DMS53 treated with DMSO at 0.1 percent for 48 hours (cell line): Measurements from ENCODE around the gene MPPED1.
A peak's percentile ranks its signal among the peaks of the same experiment; 100 is the strongest.

Experiments
- DNase-seq: peaks from one replicate; lab custom pipeline; 2025; ENCODE audit not compliant: unreplicated experiment; lab: John Stamatoyannopoulos, UW

The MPPED1 gene

DNA sequence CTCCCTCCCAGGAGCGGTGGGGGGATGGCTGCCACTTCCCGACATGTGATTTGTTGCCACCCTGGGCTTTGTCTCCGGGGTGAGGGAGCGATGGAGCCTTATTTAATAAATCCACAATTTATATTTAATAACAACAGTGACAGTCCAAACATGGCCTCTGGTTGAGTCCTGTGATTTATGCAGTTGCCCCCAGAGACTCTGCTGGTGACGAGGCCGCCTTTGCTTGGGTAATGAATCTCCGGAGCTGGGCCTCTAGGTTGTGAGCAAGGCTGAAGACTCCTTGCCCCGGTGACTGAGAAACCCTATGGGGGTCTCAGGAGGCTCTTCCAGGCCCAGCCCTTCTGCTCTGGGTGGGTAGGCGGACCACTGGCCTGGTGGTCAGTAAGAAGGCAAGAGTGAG is 16.7 kb downstream of the MPPED1 start:
- DNase-seq: no peak

DNA sequence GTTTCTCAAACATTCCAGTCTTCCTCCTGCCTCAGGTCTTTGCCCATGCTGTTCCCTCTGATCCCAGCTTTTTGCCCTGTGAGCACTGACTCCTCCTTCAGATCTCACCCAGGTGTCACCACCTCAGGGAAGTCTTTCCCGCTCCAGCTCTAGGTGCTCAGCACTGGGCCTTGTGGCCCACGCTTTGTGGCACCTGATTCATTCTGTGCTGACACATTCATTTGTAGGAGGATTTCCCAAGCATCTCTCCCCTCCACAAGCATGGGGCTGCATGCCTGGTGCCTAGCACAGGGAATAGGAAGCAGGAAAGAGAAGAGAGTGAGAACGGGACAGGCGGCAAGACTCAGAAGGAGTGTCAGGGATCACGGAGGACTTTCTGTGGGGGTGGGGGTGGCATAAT is 17.6 kb downstream of the MPPED1 start:
- no peak for DNase-seq

GRCh38 chr22:43431808-43432554 is 20.2 kb downstream of the MPPED1 start:
- DNase-seq: no peak

DNA sequence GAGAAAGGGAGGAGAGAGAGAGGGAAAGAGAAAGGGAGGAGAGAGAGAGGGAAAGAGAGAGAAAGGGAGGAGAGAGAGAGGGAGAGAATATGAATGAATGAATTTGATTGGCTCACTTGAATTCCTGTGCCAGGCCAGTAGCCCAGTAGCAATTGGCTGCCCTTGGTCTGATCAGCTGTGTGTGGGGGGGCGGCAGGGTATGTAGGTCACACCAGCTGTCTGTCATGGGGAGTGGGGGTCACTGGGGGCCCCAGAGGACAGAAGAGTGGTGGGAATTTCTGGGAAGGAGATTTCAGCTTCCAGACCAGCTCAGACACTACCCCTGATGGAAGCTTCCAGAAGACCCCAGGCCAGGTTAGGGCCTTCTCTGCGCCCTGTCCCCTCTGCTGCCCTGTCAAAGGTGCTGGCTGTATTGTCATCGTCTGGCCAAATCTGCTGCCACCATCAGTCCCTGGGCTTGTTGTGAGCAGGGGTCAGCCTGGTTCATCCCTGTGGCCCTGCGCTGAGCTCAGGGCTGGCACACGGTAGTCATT is 21.1 kb downstream of the MPPED1 start:
- DNase-seq: no peak

DNA sequence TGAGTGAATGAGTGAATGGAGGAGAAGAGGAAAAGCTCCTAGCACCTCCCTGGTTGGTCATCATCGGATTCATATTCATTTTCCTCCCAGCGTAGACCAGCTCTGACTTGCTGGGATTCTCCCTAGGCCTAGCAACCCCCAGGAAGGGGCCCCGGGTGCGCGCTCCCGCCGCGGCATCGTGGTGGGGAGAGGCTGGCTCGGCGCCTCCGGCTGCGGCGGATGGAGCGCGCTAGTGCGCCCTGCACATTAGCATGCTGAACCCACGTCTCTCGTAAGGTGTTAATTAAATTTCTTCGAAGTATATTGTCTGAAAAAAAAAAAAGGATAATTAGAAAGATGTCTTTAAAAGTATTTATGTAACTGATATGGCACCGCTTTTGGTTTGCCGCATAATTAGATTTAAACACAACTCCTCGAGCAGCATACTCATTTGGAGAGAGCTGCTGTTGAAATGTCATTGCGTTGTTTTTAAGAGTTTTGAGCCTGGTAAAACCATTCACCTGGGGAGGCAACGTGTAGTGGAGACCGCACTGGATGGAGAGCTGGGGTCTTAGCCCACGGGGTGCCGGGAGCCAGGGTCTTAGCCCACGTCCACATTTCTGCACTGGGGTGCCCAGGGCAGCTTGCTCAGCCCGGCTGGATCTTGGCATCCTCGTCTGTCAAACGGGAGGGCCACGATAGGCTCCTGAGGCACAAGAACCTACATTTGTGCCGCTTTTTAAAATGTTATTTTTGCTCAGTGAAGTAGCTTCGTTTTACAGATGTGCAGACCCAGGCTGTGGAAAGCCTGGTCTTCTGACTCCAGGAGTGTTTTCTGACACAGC is 21.8 kb downstream of the MPPED1 start:
- DNase-seq: no peak

- DNase-seq: no peak
These were observed 22.6 kb downstream of the MPPED1 start for GRCh38 chr22:43434275-43434927.

DNA sequence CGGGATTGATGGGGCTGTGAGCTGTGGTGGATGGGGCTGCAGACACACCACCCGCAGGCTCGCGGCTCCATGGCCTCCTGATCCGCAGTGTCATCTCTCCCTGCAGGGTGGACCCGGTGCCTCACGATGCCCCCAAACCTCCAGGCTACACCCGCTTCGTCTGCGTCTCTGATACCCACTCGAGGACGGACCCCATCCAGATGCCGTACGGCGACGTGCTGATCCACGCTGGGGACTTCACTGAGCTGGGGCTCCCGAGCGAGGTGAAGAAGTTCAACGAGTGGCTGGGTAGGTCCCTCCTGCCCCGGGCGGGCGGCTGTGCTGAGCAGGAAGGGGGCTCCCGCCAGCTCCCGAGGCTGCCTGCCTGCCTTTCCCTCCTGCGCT is 23.1 kb downstream of the MPPED1 start:
- DNase-seq: no peak

- peak; percentile 39 for DNase-seq
These were observed 24.3 kb downstream of the MPPED1 start for GRCh38 chr22:43435851-43436811.

GRCh38 chr22:43436868-43437267 is 25.1 kb downstream of the MPPED1 start:
- DNase-seq: no peak

DNA sequence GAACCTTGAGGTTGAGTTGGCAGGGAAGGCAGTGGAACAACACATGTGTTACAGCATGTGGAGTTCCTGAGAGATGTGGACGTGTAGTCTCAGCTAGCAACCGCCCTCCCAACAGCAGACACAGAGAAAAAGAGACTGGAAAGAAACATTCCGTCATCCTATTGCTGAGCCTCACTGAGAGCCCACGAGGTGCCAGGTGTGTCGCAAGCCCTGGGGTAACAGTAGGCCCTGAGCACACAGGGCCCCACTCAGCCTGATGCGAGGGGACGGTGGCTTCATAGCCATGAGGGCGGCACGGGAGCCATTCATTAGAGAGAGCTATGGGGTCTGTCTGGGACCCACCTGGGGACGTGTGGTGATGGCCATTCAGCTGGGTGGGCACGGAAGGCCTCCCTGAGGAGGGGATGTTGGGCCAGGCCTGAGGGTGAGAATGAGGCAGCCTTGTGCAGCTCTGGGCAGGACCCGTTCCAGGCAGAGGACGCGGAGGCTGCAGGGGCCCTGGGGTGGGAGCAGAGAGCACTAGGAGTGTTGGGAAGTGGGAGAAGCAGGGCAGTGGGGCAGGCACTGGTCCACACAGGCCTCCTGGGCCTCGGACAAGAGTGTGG is 26.2 kb downstream of the MPPED1 start:
- DNase-seq: no peak

DNA sequence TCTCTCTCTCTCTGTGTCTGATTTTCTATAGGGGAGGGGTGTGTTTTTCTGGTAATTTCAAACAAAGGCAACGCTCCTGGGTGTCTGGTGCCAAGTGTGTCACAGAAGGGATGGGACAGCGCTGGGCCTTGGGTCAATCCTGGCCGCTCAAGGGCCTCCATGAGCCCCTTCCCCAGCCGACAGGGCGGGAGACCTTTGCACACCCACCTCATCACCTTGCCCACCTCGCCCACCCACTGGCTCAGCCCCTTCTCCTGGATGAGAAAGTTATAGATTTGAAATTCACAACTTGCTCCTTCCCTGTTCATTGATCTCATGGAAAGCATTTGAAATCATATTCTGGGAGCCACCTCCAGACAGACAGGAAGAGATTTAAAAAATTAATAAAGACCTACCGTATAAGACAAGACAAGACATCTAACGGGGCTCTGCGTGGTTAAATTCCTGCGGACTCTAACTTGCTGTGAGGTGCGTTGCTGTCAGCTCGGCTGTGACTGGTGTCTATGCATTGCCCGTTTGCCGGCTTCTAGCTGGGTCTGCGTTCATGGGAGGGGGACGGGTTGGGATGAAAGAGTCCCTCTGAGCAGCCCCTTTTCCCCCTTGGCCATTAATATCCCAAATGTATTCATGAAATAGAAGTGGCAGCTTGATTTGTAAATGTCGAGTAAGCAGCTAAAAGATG is 27.0 kb downstream of the MPPED1 start:
- no peak for DNase-seq

- DNase-seq: no peak
These were observed 27.7 kb downstream of the MPPED1 start for GRCh38 chr22:43439368-43440103.

- no peak for DNase-seq
These were observed 28.2 kb downstream of the MPPED1 start for GRCh38 chr22:43440104-43440387.

DNA sequence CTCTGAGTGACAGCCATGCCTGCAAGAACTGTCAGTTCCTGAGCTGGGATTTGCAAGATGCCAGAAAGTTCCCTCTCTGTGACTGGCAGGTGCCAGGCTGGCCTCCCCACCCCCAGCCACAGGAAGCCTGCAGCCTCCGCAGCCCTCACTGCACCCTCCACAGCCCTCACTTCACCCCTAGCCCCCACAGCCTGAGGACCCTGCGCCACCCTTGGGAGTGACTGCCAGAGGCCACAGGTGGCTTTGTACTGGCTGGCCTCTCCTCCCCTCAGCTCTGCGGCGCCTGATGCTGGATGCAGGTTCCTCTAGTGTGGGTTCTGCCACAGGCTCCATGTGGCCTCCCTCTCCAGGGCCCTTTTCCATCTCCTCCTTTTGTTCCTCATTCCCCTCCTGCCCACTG is 28.7 kb downstream of the MPPED1 start:
- DNase-seq: no peak

- DNase-seq: no peak
These were observed 29.4 kb downstream of the MPPED1 start for GRCh38 chr22:43441216-43441615.

- no peak for DNase-seq
These were observed 29.9 kb downstream of the MPPED1 start for GRCh38 chr22:43441751-43442150.

DNA sequence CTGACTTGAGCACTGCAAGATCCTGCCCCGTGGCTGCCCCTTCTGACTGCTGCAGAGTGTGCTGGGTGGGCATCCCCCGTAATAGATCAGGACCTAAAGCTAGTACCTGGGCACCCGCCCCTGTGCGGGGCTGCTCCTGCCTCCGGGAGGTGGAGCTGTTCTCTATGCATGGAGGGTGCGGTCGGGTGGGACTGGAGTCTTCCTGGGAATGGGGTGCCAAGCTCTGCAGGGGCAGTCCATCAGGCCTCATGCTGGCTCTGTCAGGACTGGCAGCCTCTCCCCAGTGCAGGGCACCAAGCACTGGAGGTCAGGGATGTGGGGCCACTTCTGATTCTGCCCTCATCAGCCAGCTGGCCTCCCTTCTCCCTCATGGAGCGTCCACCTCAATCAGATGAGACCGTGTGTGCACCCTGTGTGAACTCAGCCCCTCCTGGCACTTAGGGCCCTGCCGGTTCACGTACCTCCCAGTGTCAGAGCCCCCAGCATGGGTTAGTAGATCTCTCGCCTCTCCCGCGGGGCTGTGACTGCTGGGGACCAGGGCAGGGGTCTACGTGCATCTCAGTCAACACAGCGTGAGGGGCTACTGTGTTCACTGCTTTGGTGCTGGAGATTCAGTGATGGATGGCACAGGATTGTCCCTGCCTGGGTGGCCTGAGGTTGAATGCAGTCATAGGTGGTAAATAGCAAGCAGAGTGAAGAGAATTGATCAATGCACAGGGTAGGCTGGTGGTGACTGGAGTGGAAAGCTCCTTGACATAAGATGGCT is 30.8 kb downstream of the MPPED1 start:
- DNase-seq: no peak

DNA sequence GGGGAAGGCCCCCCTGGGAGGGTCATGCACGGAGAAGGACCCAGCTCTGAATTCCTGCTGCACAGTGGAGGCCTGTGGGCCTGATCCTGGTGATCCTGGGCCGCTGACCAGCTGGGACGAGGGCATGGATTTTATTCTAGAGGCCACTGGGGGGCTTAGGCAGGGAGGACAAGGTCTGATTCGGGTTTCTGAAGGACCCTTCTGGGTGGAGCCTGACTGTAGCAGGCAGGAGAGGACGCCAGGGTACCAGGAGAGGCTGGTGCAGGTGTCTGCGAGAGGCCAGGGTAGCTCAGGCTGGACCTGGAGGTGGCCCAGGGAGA is 31.3 kb downstream of the MPPED1 start:
- no peak for DNase-seq
